GM12878 (cell line): ENCODE data around the gene BBS9. TPM values are rescaled to one million over a fixed set of nuclear protein-coding genes. Genes with fewer than 3 reads are reported as not detected.

ENCODE experiments used
- ATAC-seq: fragments of 200-7000 bp; cut with Tn5 transposase; 3 replicates; pipeline ENCODE4 v1.9.1; 2020; ENCODE audit warnings: mild to moderate bottlenecking, moderate library complexity
- BruUV-seq: library from RNA; stranded (reverse); fragments of 400-500 nt; replicated peaks from 2 replicates; lab custom pipeline; 2021; lab: Mats Ljungman, UMichigan
- CTCF ChIA-PET: fragments of 300-600 bp; sonication (Branson Sonifier 250); formaldehyde crosslinking; extraction: SDS; loops from one replicate; lab custom pipeline; 2021; ENCODE audit warnings: inconsistent platforms; lab: Yijun Ruan, JAX
- POLR2A ChIA-PET: fragments of 350-600 bp; formaldehyde crosslinking; extraction: SDS; loops from one replicate; lab custom pipeline; 2021; ENCODE audit warnings: inconsistent platforms; lab: Charles Lee
- RAD21 ChIA-PET: fragments of 300-600 bp; sonication (Branson Sonifier 250); formaldehyde crosslinking; loops from one replicate; lab custom pipeline; 2023; ENCODE audit warnings: antibody characterized with exemption; ENCODE audit not compliant: unreplicated experiment; lab: Charles Lee
- SMC1A ChIA-PET: fragments of 300-600 bp; sonication (Branson Sonifier 250); formaldehyde crosslinking; loops from one replicate; lab custom pipeline; 2023; ENCODE audit not compliant: unreplicated experiment, uncharacterized antibody; lab: Charles Lee
- DNase-seq: peaks from one replicate; pipeline ENCODE4 v3.0.0-alpha.2; 2011; ENCODE audit warnings: low read depth, low spot score
- FAIRE-seq: peaks from 3 replicates; lab custom pipeline; 2011; peaks lifted over from hg19 to GRCh38; lab: Jason Lieb, UNC
- H2AFZ ChIP-seq: 2 replicates; pipeline ENCODE4 v1.6.0; 2011; ENCODE audit warnings: low read depth, low read length, control low read depth; ENCODE audit not compliant: control insufficient read depth
- H3K27ac ChIP-seq: 2 replicates; pipeline ENCODE4 v1.5.1; 2011; ENCODE audit warnings: control low read depth; ENCODE audit not compliant: control insufficient read depth, insufficient read depth
- H3K27me3 ChIP-seq, 2 experiments: replicated peaks in 1 of 2; 2 replicates each; pipeline versions ENCODE4 v1.6.0 to v1.6.1; 2011; ENCODE audit warnings: low read length in 1 of 2; ENCODE audit not compliant: control insufficient read depth in 2 of 2, insufficient read depth in 2 of 2
- H3K36me3 ChIP-seq, 2 experiments: 2 replicates each; pipeline ENCODE4 v1.5.1; 2011; ENCODE audit warnings: low read length in 1 of 2; ENCODE audit not compliant: control insufficient read depth in 2 of 2, insufficient read depth in 2 of 2
- H3K4me1 ChIP-seq: 2 replicates; pipeline ENCODE4 v1.6.1; 2011; ENCODE audit warnings: mild to moderate bottlenecking, low read length, moderate library complexity, mixed read lengths; ENCODE audit not compliant: control insufficient read depth, insufficient read depth
- H3K4me2 ChIP-seq: 2 replicates; pipeline ENCODE4 v1.6.0; 2011; ENCODE audit warnings: control low read depth; ENCODE audit not compliant: control insufficient read depth, insufficient read depth
- H3K4me3 ChIP-seq: fragments of 200-600 bp; sonication (generic); 2 replicates; pipeline ENCODE4 v1.5.1; 2016
- H3K79me2 ChIP-seq: 2 replicates; pipeline ENCODE4 v1.6.0; 2011; ENCODE audit warnings: low read length; ENCODE audit not compliant: control insufficient read depth, insufficient read depth
- H3K9ac ChIP-seq: 2 replicates; pipeline ENCODE4 v1.8.0; 2011; ENCODE audit warnings: low read length, control low read depth, mixed read lengths; ENCODE audit not compliant: control insufficient read depth, insufficient read depth
- H3K9me3 ChIP-seq: replicated peaks from 3 replicates; pipeline ENCODE4 v1.5.1; 2011; ENCODE audit warnings: mild to moderate bottlenecking, low read length; ENCODE audit not compliant: control insufficient read depth, insufficient read depth
- H4K20me1 ChIP-seq: 2 replicates; pipeline ENCODE4 v1.6.0; 2011; ENCODE audit not compliant: control insufficient read depth, insufficient read depth
- ATF7 ChIP-seq: fragments of 450-650 bp; IDR thresholded peaks from 2 replicates; pipeline ENCODE4 v1.6.1; 2016; ENCODE audit warnings: low read depth, mild to moderate bottlenecking
- BCL11A ChIP-seq: IDR thresholded peaks from 2 replicates; pipeline ENCODE4 v1.6.1; 2011; ENCODE audit warnings: low read depth, low read length
- BCL3 ChIP-seq: IDR thresholded peaks from 2 replicates; pipeline ENCODE4 v1.6.1; 2011; ENCODE audit warnings: borderline replicate concordance, low read depth, mild to moderate bottlenecking, moderate library complexity, low read length; ENCODE audit not compliant: insufficient read depth, poor library complexity, severe bottlenecking
- BMI1 ChIP-seq: fragments of 450-650 bp; IDR thresholded peaks from 2 replicates; pipeline ENCODE4 v1.6.1; 2016; ENCODE audit warnings: mild to moderate bottlenecking, moderate library complexity, borderline replicate concordance
- CHD1 ChIP-seq: IDR thresholded peaks from 2 replicates; pipeline ENCODE4 v1.6.1; 2012; ENCODE audit warnings: low read depth, low read length, improper control_type of control experiment
- CREB1 ChIP-seq: IDR thresholded peaks from 2 replicates; pipeline ENCODE4 v1.6.1; 2012; ENCODE audit warnings: low read depth, mild to moderate bottlenecking, inconsistent platforms
- HSF1 ChIP-seq: fragments of 150-350 bp; IDR thresholded peaks from 2 replicates; pipeline ENCODE4 v1.6.1; 2014; ENCODE audit warnings: mild to moderate bottlenecking, low read depth, low read length
- JUNB ChIP-seq: IDR thresholded peaks from 2 replicates; pipeline ENCODE4 v1.6.1; 2016; ENCODE audit warnings: antibody characterized with exemption, mild to moderate bottlenecking
- MEF2A ChIP-seq: IDR thresholded peaks from 2 replicates; pipeline ENCODE4 v1.6.1; 2011; ENCODE audit warnings: low read depth, mild to moderate bottlenecking, low read length, moderate library complexity; ENCODE audit not compliant: insufficient read depth
- PAX8 ChIP-seq: fragments of 450-650 bp; IDR thresholded peaks from 2 replicates; pipeline ENCODE4 v1.6.1; 2017; ENCODE audit warnings: mild to moderate bottlenecking, moderate library complexity
- RAD21 ChIP-seq: IDR thresholded peaks from 2 replicates; pipeline ENCODE4 v1.6.1; 2011; ENCODE audit warnings: mild to moderate bottlenecking, low read depth, low read length, moderate library complexity; ENCODE audit not compliant: insufficient read depth
- SMC3 ChIP-seq: IDR thresholded peaks from 2 replicates; pipeline ENCODE4 v1.6.1; 2011; ENCODE audit warnings: low read length, improper control_type of control experiment, borderline replicate concordance
- SPI1 ChIP-seq: IDR thresholded peaks from 2 replicates; pipeline ENCODE4 v1.6.1; 2011; ENCODE audit warnings: low read depth, mild to moderate bottlenecking, low read length, moderate library complexity, borderline replicate concordance; ENCODE audit not compliant: insufficient read depth
- USF1 ChIP-seq: IDR thresholded peaks from 2 replicates; pipeline ENCODE4 v1.6.1; 2011; ENCODE audit warnings: borderline replicate concordance, low read depth, mild to moderate bottlenecking, moderate library complexity, mixed read lengths, low read length; ENCODE audit not compliant: insufficient read depth; ENCODE audit errors: extremely low read length
- ZBTB33 ChIP-seq: fragments of 450-650 bp; IDR thresholded peaks from 2 replicates; pipeline ENCODE4 v1.6.1; 2017; ENCODE audit warnings: mild to moderate bottlenecking
- ZNF217 ChIP-seq: fragments of 450-650 bp; IDR thresholded peaks from 2 replicates; pipeline ENCODE4 v1.6.1; 2017; ENCODE audit warnings: antibody characterized with exemption, mild to moderate bottlenecking
- WGBS: methylation state at CpG from one replicate; pipeline ENCODE4 v1.1.6; 2016; ENCODE audit warnings: low lambda C conversion rate; ENCODE audit not compliant: insufficient replicate concordance, insufficient coverage; ENCODE audit errors: missing lambda C conversion rate; 5-methylcytosine and 5-hydroxymethylcytosine counted together
- in situ Hi-C: fragments of 300-500 bp; cut with MboI; formaldehyde crosslinking; loops from 9 replicates; pipeline ENCODE4 v1.14.3; 2018; ENCODE audit warnings: mixed read lengths
- intact Hi-C: fragments of 100-400 bp; cut with micrococcal nuclease; formaldehyde crosslinking; loops from one replicate; pipeline ENCODE4 v1.14.2; 2022; ENCODE audit not compliant: unreplicated experiment
- polyA plus RNA-seq, 11 experiments: library from polyadenylated mRNA; depleted of rRNA in 4 of 11; unstranded in 6 of 11; stranded (reverse) in 5 of 11; fragments of >200 nt; fragmentation: Nextera tagmentation in 4 of 11; fragmentation: Illumina TruSeq in 1 of 11; extraction: Ambion mirVana in 4 of 11; extraction: Trizol in 1 of 11; gene quantifications; 1 replicate in 1 of 11; 2 replicates in 10 of 11; pipeline versions ENCODE4 v1.2.1 to v1.2.3, GENCODE V29; 2011 to 2016; ENCODE audit warnings: inconsistent platforms in 2 of 11, missing spikeins in 2 of 11, low read depth in 1 of 11
- total RNA-seq, 4 experiments: library from RNA; depleted of rRNA in 3 of 4; stranded (reverse); fragments of >200 nt in 3 of 4; fragmentation: Illumina TruSeq in 1 of 4; extraction: Trizol in 1 of 4; gene quantifications; 2 replicates each; pipeline versions ENCODE4 v1.2.1 to v1.2.3, GENCODE V29; 2013 to 2021

Gene BBS9
- total and polyA plus RNA-seq, 10 of the 15 experiments (the other 5 are each of a cell fraction or from before 2014, with no cell fraction given), result 1.2 to 5.6 (median 2.3) TPM

- intact Hi-C loops (loop anchor here (2.0 to 10.0 kb wide), 4 partner anchors 179 to 509 kb away; no protein-coding TSS in a partner anchor), in situ Hi-C loops (no loop called here)
- H3K27ac ChIP-seq, result no peak overlapping the region
- no peaks in the 10 kb centered on the region for H4K20me1 ChIP-seq
- ChIA-PET RAD21 (interaction anchor here (0.9 to 1.6 kb wide), 6 partner anchors 21 to 509 kb away, joined by 3 to 4 read pairs (median 4); no protein-coding TSS in a partner anchor), CTCF (interaction anchor here (0.6 to 4.6 kb wide), 26 partner anchors 8 to 509 kb away, joined by 3 to 25 read pairs (median 4); no protein-coding TSS in a partner anchor), SMC1A (interaction anchor here (0.7 to 2.3 kb wide), 16 partner anchors 10 to 509 kb away, joined by 3 to 6 read pairs (median 3); no protein-coding TSS in a partner anchor), POLR2A (interaction anchor here (0.6 kb wide), 1 partner anchor 248 kb away, joined by 4 read pairs; no protein-coding TSS in a partner anchor)
- no peaks in the 10 kb centered on the region for H3K36me3 ChIP-seq
- H3K4me2 ChIP-seq, result no peak overlapping the region
- H3K27me3 ChIP-seq, result no peaks in the 10 kb centered on the region
- no peaks in the 10 kb centered on the region for H3K79me2 ChIP-seq
- H2AFZ ChIP-seq, result no peak overlapping the region
- FAIRE-seq (peak; percentile 70), DNase-seq (peak; percentile 24), ATAC-seq (peak; percentile 94)
- H3K9ac ChIP-seq, result no peak overlapping the region
- H3K4me1 ChIP-seq, result peaks cover 5% of the 10 kb centered on the region
- H3K4me3 ChIP-seq, result no peak overlapping the region
- no peaks in the 10 kb centered on the region for H3K9me3 ChIP-seq
- BruUV-seq, result no TSS peak
- WGBS, result 0% methylated on average over 1 of the region's 1 CpG
- 0 out of 2 replicates have a peak, but pooled peaks have one; percentile 8 for TF ChIP-seq JUNB
- no peak for TF ChIP-seq BMI1
- no peak for TF ChIP-seq HSF1
- TF ChIP-seq CREB1, result no peak
- no peak for TF ChIP-seq CHD1
- TF ChIP-seq RAD21, result peak; percentile 71
- no peak for TF ChIP-seq PAX8
- TF ChIP-seq BCL11A, result no peak
- peak; percentile 65; the same call in 1 of the 2 replicates for TF ChIP-seq SMC3
- TF ChIP-seq MEF2A, result 0 out of 2 replicates have a peak, but pooled peaks have one; percentile 17
- TF ChIP-seq ATF7, result 0 out of 2 replicates have a peak, but pooled peaks have one; percentile 16
- TF ChIP-seq ZNF217, result peak; percentile 62; the same call in 1 of the 2 replicates
- peak; percentile 72; the same call in 1 of the 2 replicates for TF ChIP-seq SPI1
- no peak for TF ChIP-seq ZBTB33
- no peak for TF ChIP-seq BCL3
- no peak for TF ChIP-seq USF1
Observed at GRCh38 chr7:33423646-33424020, 294.3 kb downstream of the BBS9 start.
